Thyroid gland (tissue), 4 donors: ENCODE measurements around the gene FLOT1.

ENCODE experiments used
- CTCF ChIP-seq, 6 experiments: fragments of 200-600 bp in 3 of 6; fragments of 450-650 bp in 3 of 6; sonication (generic) in 3 of 6; IDR thresholded peaks; one replicate each; pipeline ENCODE4 v1.5.1; 2016 to 2019; ENCODE audit warnings: antibody characterized with exemption in 6 of 6, mild to moderate bottlenecking in 2 of 6, inconsistent platforms in 1 of 6, moderate library complexity in 1 of 6
- POLR2A ChIP-seq, 2 donors: fragments of 450-650 bp; IDR thresholded peaks; one replicate each; pipeline ENCODE4 v1.6.1; 2017; ENCODE audit warnings: antibody characterized with exemption in 2 of 2, mild to moderate bottlenecking in 2 of 2, moderate library complexity in 1 of 2

GRCh38 chr6:30782425-30783014 lies 40.0 kb upstream of the FLOT1 start:
- TF ChIP-seq CTCF (IDR thresholded peaks at IDR 0.05) = no peak
- TF ChIP-seq POLR2A (IDR thresholded peaks at IDR 0.05) = no peak
